ENCODE measurements around the gene AP2S1.

The AP2S1 gene

DNA sequence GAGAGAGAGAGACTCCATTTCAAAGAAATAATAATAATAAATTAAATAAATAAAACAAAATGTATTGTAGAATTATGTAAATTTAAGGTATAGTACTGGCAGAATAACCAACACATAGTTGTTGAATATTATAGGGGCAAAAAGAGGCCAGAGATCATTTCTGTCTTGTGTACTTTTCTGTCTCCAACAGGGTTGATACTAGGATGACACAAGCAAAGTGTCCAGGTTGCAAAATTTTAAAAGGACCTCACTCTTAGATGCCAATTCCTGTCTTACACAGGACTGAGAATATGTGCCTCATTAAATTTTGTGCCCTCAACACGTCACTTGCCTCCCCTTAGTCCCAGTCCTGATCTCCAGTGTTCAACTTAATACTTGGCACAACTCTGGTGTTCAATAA is 2.2 kb upstream of the AP2S1 start:
- no peaks in the 10 kb centered on the region for H3F3A ChIP-seq (ENCODE audit: low read depth)
- no peaks in the 10 kb centered on the region for H3K9me3 ChIP-seq (ENCODE audit: insufficient read depth, low read depth, low read length)
- H3K9me2 ChIP-seq (replicated peaks; ENCODE audit: low read depth, low read length), result no peaks in the 10 kb centered on the region
- H3K36me3 ChIP-seq (ENCODE audit: insufficient read depth, low read length), result no peaks in the 10 kb centered on the region
- H4K20me1 ChIP-seq (ENCODE audit: insufficient read depth, low read length, poor library complexity, severe bottlenecking), result no peaks in the 10 kb centered on the region
- H3K27me3 ChIP-seq (ENCODE audit: insufficient read depth, low read length, poor library complexity, severe bottlenecking), result no peaks in the 10 kb centered on the region
- H2AFZ ChIP-seq (ENCODE audit: low read length), result no peak overlapping the region
- peaks cover 15% of the 10 kb centered on the region for H3K79me2 ChIP-seq (ENCODE audit: insufficient read depth, low read length)
- H3K4me2 ChIP-seq (ENCODE audit: low read depth, low read length, poor library complexity, severe bottlenecking), result no peak overlapping the region
- no peak overlapping the region for H3K9ac ChIP-seq (ENCODE audit: low read depth, low read length, poor library complexity, severe bottlenecking)
- H3K4me3 ChIP-seq (ENCODE audit: low read length, poor library complexity, severe bottlenecking), result no peak overlapping the region
- TF ChIP-seq, protein P1, sequence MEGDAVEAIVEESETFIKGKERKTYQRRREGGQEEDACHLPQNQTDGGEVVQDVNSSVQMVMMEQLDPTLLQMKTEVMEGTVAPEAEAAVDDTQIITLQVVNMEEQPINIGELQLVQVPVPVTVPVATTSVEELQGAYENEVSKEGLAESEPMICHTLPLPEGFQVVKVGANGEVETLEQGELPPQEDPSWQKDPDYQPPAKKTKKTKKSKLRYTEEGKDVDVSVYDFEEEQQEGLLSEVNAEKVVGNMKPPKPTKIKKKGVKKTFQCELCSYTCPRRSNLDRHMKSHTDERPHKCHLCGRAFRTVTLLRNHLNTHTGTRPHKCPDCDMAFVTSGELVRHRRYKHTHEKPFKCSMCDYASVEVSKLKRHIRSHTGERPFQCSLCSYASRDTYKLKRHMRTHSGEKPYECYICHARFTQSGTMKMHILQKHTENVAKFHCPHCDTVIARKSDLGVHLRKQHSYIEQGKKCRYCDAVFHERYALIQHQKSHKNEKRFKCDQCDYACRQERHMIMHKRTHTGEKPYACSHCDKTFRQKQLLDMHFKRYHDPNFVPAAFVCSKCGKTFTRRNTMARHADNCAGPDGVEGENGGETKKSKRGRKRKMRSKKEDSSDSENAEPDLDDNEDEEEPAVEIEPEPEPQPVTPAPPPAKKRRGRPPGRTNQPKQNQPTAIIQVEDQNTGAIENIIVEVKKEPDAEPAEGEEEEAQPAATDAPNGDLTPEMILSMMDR (conservative IDR thresholded peaks at IDR 0.05; ENCODE audit: low read length), result no peak
- no peak for TF ChIP-seq EZH2phosphoT487 (IDR thresholded peaks at IDR 0.05; ENCODE audit: borderline replicate concordance)
- H3K4me1 ChIP-seq (ENCODE audit: insufficient read depth, low read length, poor library complexity, severe bottlenecking), result peaks cover 13% of the 10 kb centered on the region

- H3K4me1 ChIP-seq (ENCODE audit: insufficient read depth, low read length, poor library complexity, severe bottlenecking), result peaks cover 13% of the 10 kb centered on the region
- peak overlapping the region; percentile 95 for H3K4me3 ChIP-seq (ENCODE audit: low read length, poor library complexity, severe bottlenecking)
- no peaks in the 10 kb centered on the region for H3K36me3 ChIP-seq (ENCODE audit: insufficient read depth, low read length)
- H3K79me2 ChIP-seq (ENCODE audit: insufficient read depth, low read length), result peaks cover 15% of the 10 kb centered on the region
- H3K9me3 ChIP-seq (ENCODE audit: insufficient read depth, low read depth, low read length), result no peaks in the 10 kb centered on the region
- peak overlapping the region; percentile 95 for H3K4me2 ChIP-seq (ENCODE audit: low read depth, low read length, poor library complexity, severe bottlenecking)
- no peaks in the 10 kb centered on the region for H3K27me3 ChIP-seq (ENCODE audit: insufficient read depth, low read length, poor library complexity, severe bottlenecking)
- peak overlapping the region; percentile 89 for H3K9ac ChIP-seq (ENCODE audit: low read depth, low read length, poor library complexity, severe bottlenecking)
- no peaks in the 10 kb centered on the region for H3F3A ChIP-seq (ENCODE audit: low read depth)
- no peak for TF ChIP-seq EZH2phosphoT487 (IDR thresholded peaks at IDR 0.05; ENCODE audit: borderline replicate concordance)
- TF ChIP-seq, protein P1 (conservative IDR thresholded peaks at IDR 0.05; ENCODE audit: low read length), result no peak
- H2AFZ ChIP-seq (ENCODE audit: low read length), result peak overlapping the region; percentile 74; the same call in 1 of the 2 replicates
- H4K20me1 ChIP-seq (ENCODE audit: insufficient read depth, low read length, poor library complexity, severe bottlenecking), result no peaks in the 10 kb centered on the region
- H3K9me2 ChIP-seq (replicated peaks; ENCODE audit: low read depth, low read length), result no peaks in the 10 kb centered on the region
Observed at GRCh38 chr19:46849610-46850009, 1.0 kb downstream of the AP2S1 start.

GRCh38 chr19:46848389-46848788 is 2.3 kb downstream of the AP2S1 start:
- Histone ChIP-seq H3K4me2 (ENCODE audit: low read depth, low read length, poor library complexity, severe bottlenecking) (no peak overlapping the region), H3K9me3 (ENCODE audit: insufficient read depth, low read depth, low read length) (no peaks in the 10 kb centered on the region), H3K9ac (ENCODE audit: low read depth, low read length, poor library complexity, severe bottlenecking) (no peak overlapping the region), H3K9me2 (replicated peaks; ENCODE audit: low read depth, low read length) (no peaks in the 10 kb centered on the region), H3K27me3 (ENCODE audit: insufficient read depth, low read length, poor library complexity, severe bottlenecking) (no peaks in the 10 kb centered on the region), H3K36me3 (ENCODE audit: insufficient read depth, low read length) (no peaks in the 10 kb centered on the region), H3K4me3 (ENCODE audit: low read length, poor library complexity, severe bottlenecking) (no peak overlapping the region), H2AFZ (ENCODE audit: low read length) (no peak overlapping the region), H3K79me2 (ENCODE audit: insufficient read depth, low read length) (peaks cover 15% of the 10 kb centered on the region), H3K4me1 (ENCODE audit: insufficient read depth, low read length, poor library complexity, severe bottlenecking) (peaks cover 13% of the 10 kb centered on the region), H3F3A (ENCODE audit: low read depth) (no peaks in the 10 kb centered on the region), H4K20me1 (ENCODE audit: insufficient read depth, low read length, poor library complexity, severe bottlenecking) (no peaks in the 10 kb centered on the region)
- no peak for TF ChIP-seq EZH2phosphoT487 (IDR thresholded peaks at IDR 0.05; ENCODE audit: borderline replicate concordance)
- TF ChIP-seq, protein P1 (conservative IDR thresholded peaks at IDR 0.05; ENCODE audit: low read length), result no peak

Data from Loucy (cell line).